Hepatocyte (in vitro differentiated cells): ENCODE data around the gene TMOD1. TPM values are rescaled to one million over a fixed set of nuclear protein-coding genes. Genes with fewer than 3 reads are reported as not detected.

Experiments used
- DNase-seq: peaks from one replicate; pipeline ENCODE4 v3.0.0-alpha.2; 2016; ENCODE audit warnings: low spot score
- H2AFZ ChIP-seq: fragments of 200-600 bp; sonication (generic); 2 replicates; pipeline ENCODE4 v1.6.0; 2016; ENCODE audit warnings: antibody characterized with exemption, mild to moderate bottlenecking
- H3K27ac ChIP-seq: fragments of 200-600 bp; sonication (generic); 2 replicates; pipeline ENCODE4 v1.5.1; 2016; ENCODE audit warnings: mild to moderate bottlenecking
- H3K27me3 ChIP-seq: fragments of 200-600 bp; sonication (generic); 2 replicates; pipeline ENCODE4 v1.6.1; 2016
- H3K36me3 ChIP-seq: fragments of 200-600 bp; sonication (generic); replicated peaks from 2 replicates; pipeline ENCODE4 v1.5.1; 2016; ENCODE audit warnings: low read depth; ENCODE audit not compliant: insufficient read depth
- H3K4me1 ChIP-seq: fragments of 200-600 bp; sonication (generic); 2 replicates; pipeline ENCODE4 v1.5.1; 2016; ENCODE audit warnings: mild to moderate bottlenecking, moderate library complexity; ENCODE audit not compliant: insufficient read depth
- H3K4me2 ChIP-seq: fragments of 200-600 bp; sonication (generic); 2 replicates; pipeline ENCODE4 v1.6.0; 2016
- H3K4me3 ChIP-seq: fragments of 200-600 bp; sonication (generic); 2 replicates; pipeline ENCODE4 v1.5.1; 2016; ENCODE audit warnings: mild to moderate bottlenecking
- H3K79me2 ChIP-seq: fragments of 200-600 bp; sonication (generic); 2 replicates; pipeline ENCODE4 v1.6.0; 2017; ENCODE audit warnings: mild to moderate bottlenecking
- H3K9me2 ChIP-seq: fragments of 200-600 bp; sonication (generic); replicated peaks from 2 replicates; pipeline ENCODE4 v1.6.0; 2017; ENCODE audit warnings: mild to moderate bottlenecking; ENCODE audit not compliant: insufficient read depth
- H3K9me3 ChIP-seq: fragments of 200-600 bp; sonication (generic); 2 replicates; pipeline ENCODE4 v1.5.1; 2016; ENCODE audit warnings: low read depth, mild to moderate bottlenecking
- H4K20me1 ChIP-seq: fragments of 200-600 bp; sonication (generic); 2 replicates; pipeline ENCODE4 v1.6.0; 2016; ENCODE audit warnings: mild to moderate bottlenecking; ENCODE audit not compliant: insufficient read depth, poor library complexity, severe bottlenecking
- CTCF ChIP-seq: fragments of 200-600 bp; sonication (generic); IDR thresholded peaks from 2 replicates; pipeline ENCODE4 v1.5.1; 2016; ENCODE audit warnings: antibody characterized with exemption, mild to moderate bottlenecking; ENCODE audit not compliant: poor library complexity
- EZH2 ChIP-seq: fragments of 200-600 bp; sonication (generic); IDR thresholded peaks from 2 replicates; pipeline ENCODE4 v1.6.1; 2016; ENCODE audit warnings: antibody characterized with exemption, mild to moderate bottlenecking, borderline replicate concordance
- EZH2phosphoT487 ChIP-seq: fragments of 200-600 bp; sonication (generic); IDR thresholded peaks from one replicate; pipeline ENCODE4 v1.6.1; 2018; ENCODE audit warnings: antibody characterized with exemption, mild to moderate bottlenecking, low read depth, moderate library complexity; ENCODE audit not compliant: unreplicated experiment, severe bottlenecking
- WGBS: methylation state at CpG from one replicate; pipeline ENCODE4 v1.1.6; 2016; ENCODE audit warnings: low lambda C conversion rate; ENCODE audit errors: missing lambda C conversion rate; 5-methylcytosine and 5-hydroxymethylcytosine counted together
- polyA plus RNA-seq: library from polyadenylated mRNA; unstranded; fragments of >200 nt; fragmentation: Nextera tagmentation; extraction: Ambion mirVana; gene quantifications from 2 replicates; pipeline ENCODE4 v1.2.1, GENCODE V29; 2016
- total RNA-seq: library from RNA; depleted of rRNA; stranded (reverse); fragments of >200 nt; gene quantifications from 2 replicates; pipeline ENCODE4 v1.2.3, GENCODE V29; 2014

TMOD1 gene
- total and polyA plus RNA-seq, 2 experiments from 2014 or later: 0.47 to 3.5 TPM

- H3K9me3 ChIP-seq: no peaks in the 10 kb centered on the region
- 96% methylated on average over 5 of the region's 5 CpGs for WGBS
- no peak for DNase-seq
- H3K4me1 ChIP-seq: peaks cover 5% of the 10 kb centered on the region
- no peak overlapping the region for H2AFZ ChIP-seq
- no peaks in the 10 kb centered on the region for H3K79me2 ChIP-seq
- no peaks in the 10 kb centered on the region for H3K36me3 ChIP-seq
- no peak overlapping the region for H3K4me2 ChIP-seq
- no peaks in the 10 kb centered on the region for H3K9me2 ChIP-seq
- no peak for TF ChIP-seq EZH2
- TF ChIP-seq EZH2phosphoT487: no peak
- TF ChIP-seq CTCF: no peak
- H3K4me3 ChIP-seq: no peak overlapping the region
- no peak overlapping the region for H3K27ac ChIP-seq
- no peaks in the 10 kb centered on the region for H4K20me1 ChIP-seq
- H3K27me3 ChIP-seq: peaks cover 50% of the 10 kb centered on the region
Observed at GRCh38 chr9:97507428-97507984, 6.0 kb downstream of the TMOD1 start.

GRCh38 chr9:97508852-97509251 lies 7.4 kb downstream of the TMOD1 start:
- H3K4me1 ChIP-seq: no peaks in the 10 kb centered on the region
- H3K9me3 ChIP-seq: no peaks in the 10 kb centered on the region
- H3K4me3 ChIP-seq: no peak overlapping the region
- no peaks in the 10 kb centered on the region for H3K36me3 ChIP-seq
- H4K20me1 ChIP-seq: no peaks in the 10 kb centered on the region
- no peak overlapping the region for H3K27ac ChIP-seq
- no peak for DNase-seq
- TF ChIP-seq EZH2phosphoT487 (no peak), CTCF (no peak), EZH2 (no peak)
- H3K9me2 ChIP-seq: no peaks in the 10 kb centered on the region
- H3K4me2 ChIP-seq: no peak overlapping the region
- WGBS: 75% methylated on average over 4 of the region's 4 CpGs
- no peak overlapping the region for H2AFZ ChIP-seq
- H3K79me2 ChIP-seq: no peaks in the 10 kb centered on the region
- peaks cover 37% of the 10 kb centered on the region for H3K27me3 ChIP-seq

- H3K36me3 ChIP-seq: no peaks in the 10 kb centered on the region
- H3K9me2 ChIP-seq: no peaks in the 10 kb centered on the region
- peaks cover 15% of the 10 kb centered on the region for H3K27me3 ChIP-seq
- H3K79me2 ChIP-seq: no peaks in the 10 kb centered on the region
- no peak overlapping the region for H3K4me3 ChIP-seq
- H2AFZ ChIP-seq: no peak overlapping the region
- TF ChIP-seq EZH2phosphoT487: no peak
- TF ChIP-seq CTCF: no peak
- no peak for TF ChIP-seq EZH2
- H3K4me2 ChIP-seq: no peak overlapping the region
- DNase-seq: no peak
- H3K4me1 ChIP-seq: no peaks in the 10 kb centered on the region
- no peak overlapping the region for H3K27ac ChIP-seq
- WGBS: 88% methylated on average over 10 of the region's 10 CpGs
- no peaks in the 10 kb centered on the region for H3K9me3 ChIP-seq
- H4K20me1 ChIP-seq: no peaks in the 10 kb centered on the region
Observed at GRCh38 chr9:97510797-97511654, 9.6 kb downstream of the TMOD1 start.
